ENCODE measurements around the gene LARP4B. TPM values are rescaled to one million over a fixed set of nuclear protein-coding genes. Genes with fewer than 3 reads are reported as not detected.

LARP4B gene
- total and polyA plus RNA-seq, 7 donors, result 16.6 to 88.3 (median 66.6) TPM

- TF ChIP-seq CTCF (IDR thresholded peaks at IDR 0.05), result no peak
- Histone ChIP-seq H3K9me3 (no peaks in the 10 kb centered on the region), H3K4me3 (no peak overlapping the region), H3K27me3 (ENCODE audit: insufficient read depth in 3 of 3, low read length in 2 of 3) (no peaks in the 10 kb centered on the region), H3K36me3 (ENCODE audit: insufficient read depth in 1 of 2, low read depth in 1 of 2) (peaks cover under 1 to 96% of the 10 kb centered on the region in 2 donors), H3K4me1 (peaks cover 10% of the 10 kb centered on the region), H3K27ac (peak overlapping the region; percentile 32)
- intact Hi-C loops (cut with DNase I), result no loop called here
- ATAC-seq (peak; percentile 75 to 86 (median 80)), DNase-seq (no peak)
- 60 to 84% (median 67%) methylated on average over 6 of the region's 6 CpGs for WGBS, 3 donors
Observed at GRCh38 chr10:813286-813685, 118.2 kb downstream of the LARP4B start.

GRCh38 chr10:812787-813186 is 118.7 kb downstream of the LARP4B start:
- Histone ChIP-seq H3K4me1 (peaks cover 10% of the 10 kb centered on the region), H3K9me3 (no peaks in the 10 kb centered on the region), H3K4me3 (no peak overlapping the region), H3K27ac (peak overlapping the region; percentile 32), H3K36me3 (ENCODE audit: insufficient read depth in 1 of 2, low read depth in 1 of 2) (peaks cover 4 to 96% of the 10 kb centered on the region in 2 donors), H3K27me3 (ENCODE audit: insufficient read depth in 3 of 3, low read length in 2 of 3) (no peaks in the 10 kb centered on the region)
- TF ChIP-seq CTCF (IDR thresholded peaks at IDR 0.05), result no peak
- DNase-seq (no peak), ATAC-seq (no peak)
- intact Hi-C loops (cut with DNase I), result no loop called here
- WGBS, 3 donors, result 89 to 95% (median 91%) methylated on average over 19 of the region's 19 CpGs

DNA sequence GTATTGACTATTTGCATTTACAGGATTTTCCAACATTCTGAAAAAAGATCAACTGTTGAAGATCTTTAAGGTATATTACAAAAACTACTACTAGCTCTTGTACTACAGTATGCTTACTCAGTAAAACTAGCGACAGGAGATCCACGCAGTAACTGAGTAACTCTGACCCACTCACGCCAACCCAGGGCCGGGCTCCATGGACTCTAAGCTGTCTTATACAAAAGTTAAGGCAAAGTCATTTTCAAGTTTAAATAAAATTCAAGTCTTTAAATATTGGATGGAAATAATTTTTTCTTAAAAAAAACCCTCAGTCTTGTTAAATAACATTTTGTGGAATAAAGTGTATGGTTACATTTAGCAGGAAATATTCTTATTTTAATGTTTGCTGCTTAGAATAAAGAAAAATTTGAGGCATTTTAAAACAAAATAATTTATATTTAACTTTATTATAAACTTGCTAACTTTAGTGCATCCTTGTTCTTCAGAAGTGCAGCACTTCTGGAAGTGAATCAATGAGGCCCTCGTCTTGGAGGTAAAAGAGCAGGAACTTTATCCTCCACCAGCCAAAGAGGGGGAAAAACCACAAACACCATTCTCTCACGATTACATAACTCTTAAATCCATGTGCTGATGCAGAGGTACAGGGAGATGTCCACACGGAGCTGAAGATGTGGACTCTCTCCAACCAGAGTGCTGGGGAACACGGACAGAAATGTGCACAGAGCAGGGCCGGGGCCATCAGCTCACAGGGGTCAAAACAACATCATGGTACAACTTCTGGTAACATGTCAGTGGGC is 119.9 kb downstream of the LARP4B start:
- intact Hi-C loops (cut with DNase I), result no loop called here
- H3K9me3 ChIP-seq, result no peaks in the 10 kb centered on the region
- peaks cover 4 to 96% of the 10 kb centered on the region in 2 donors for H3K36me3 ChIP-seq (ENCODE audit: insufficient read depth in 1 of 2, low read depth in 1 of 2)
- TF ChIP-seq CTCF (IDR thresholded peaks at IDR 0.05), result no peak
- H3K4me1 ChIP-seq, result peaks cover 3% of the 10 kb centered on the region
- H3K4me3 ChIP-seq, result no peak overlapping the region
- no peak for DNase-seq
- H3K27me3 ChIP-seq (ENCODE audit: insufficient read depth in 3 of 3, low read length in 2 of 3), result no peaks in the 10 kb centered on the region
- no peak overlapping the region for H3K27ac ChIP-seq
- WGBS, 3 donors, result 78 to 88% (median 84%) methylated on average over 9 of the region's 9 CpGs
- ATAC-seq, result no peak

DNA sequence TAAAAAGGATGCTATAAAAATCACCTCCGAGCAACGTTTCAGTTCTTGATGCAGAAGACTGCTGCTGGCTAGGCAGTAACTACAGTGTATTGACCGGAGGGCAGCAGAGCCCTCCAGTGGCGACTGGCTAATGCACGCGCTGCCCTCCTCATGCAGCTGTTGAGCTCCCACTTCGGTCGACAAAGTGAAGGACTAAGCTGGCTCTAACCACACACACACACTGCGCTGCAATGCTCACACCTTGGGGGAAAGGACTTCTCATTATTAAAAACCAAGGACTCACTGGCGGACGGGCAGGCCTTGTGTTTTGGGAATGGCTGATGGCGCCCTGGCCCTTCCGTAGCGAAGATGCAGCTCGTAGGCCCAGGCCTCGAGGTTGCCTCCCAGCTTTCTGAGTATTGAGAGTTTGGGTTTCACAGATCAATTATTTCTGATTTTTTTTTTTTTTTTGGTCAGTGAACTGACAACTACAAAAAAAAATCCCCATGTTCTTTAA is 121.1 kb downstream of the LARP4B start:
- peak; percentile 48 for TF ChIP-seq CTCF (IDR thresholded peaks at IDR 0.05)
- Histone ChIP-seq H3K27ac (peak overlapping the region; percentile 11), H3K4me1 (peaks cover 3% of the 10 kb centered on the region), H3K27me3 (ENCODE audit: insufficient read depth in 3 of 3, low read length in 2 of 3) (no peaks in the 10 kb centered on the region), H3K36me3 (ENCODE audit: insufficient read depth in 1 of 2, low read depth in 1 of 2) (peaks cover 4 to 87% of the 10 kb centered on the region in 2 donors), H3K4me3 (no peak overlapping the region), H3K9me3 (no peaks in the 10 kb centered on the region)
- DNase-seq, result no peak
- ATAC-seq, result peak; percentile 61 to 72 (median 66)
- intact Hi-C loops (cut with DNase I), result no loop called here
- WGBS, 3 donors, result 69 to 71% (median 70%) methylated on average over 16 of the region's 16 CpGs
